ENCODE measurements around the gene PKN1.
"Not testable (repeated sequence)": the region's sequence is repeated elsewhere in the genome, so short reads cannot be mapped to it uniquely, and the experiment has no call there.

PKN1 gene

DNA sequence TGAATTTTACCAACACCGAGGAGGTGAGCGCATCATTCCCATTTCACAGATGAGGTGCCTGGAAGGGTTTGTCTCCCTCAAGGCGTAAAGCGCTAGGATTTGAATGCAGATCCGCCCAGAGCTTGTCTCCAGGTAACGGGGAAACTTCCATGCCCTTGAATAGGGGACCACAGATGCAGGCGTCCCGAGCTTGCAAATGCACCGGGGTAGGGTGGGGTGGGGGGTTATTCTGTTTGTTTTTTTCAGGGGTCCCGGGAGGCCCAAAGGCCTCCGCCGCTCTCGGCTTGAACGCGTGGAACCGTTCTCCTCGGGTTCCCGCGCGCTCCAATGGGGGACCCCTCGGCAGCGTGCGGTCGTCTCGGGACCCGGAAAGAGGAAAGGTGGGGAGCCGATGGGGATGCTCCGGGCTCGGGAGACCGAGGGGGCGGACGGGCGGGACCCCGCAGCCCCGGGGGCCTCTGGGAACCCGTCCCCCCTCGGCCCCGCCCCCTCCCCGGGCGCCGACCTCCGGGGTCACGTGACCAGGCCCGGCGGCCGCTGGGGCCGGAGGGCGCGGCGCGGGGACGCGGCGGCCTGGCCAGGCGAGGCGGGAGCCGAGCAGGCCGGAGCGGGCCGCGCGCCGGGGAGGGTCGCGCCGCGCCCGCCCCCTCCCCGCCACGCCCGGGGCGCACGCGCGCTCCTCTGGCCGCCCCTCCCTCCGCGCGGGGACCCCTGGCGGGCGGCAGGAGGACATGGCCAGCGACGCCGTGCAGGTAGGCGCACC is at the start of gene PKN1:
Gene PKN1, plus strand, starts transcription at position 516 of the 763 bp plus-strand sequence. Its CDS starts 216 bp downstream, at position 732.
- DNase-seq = peak; percentile 66

- DNase-seq = peak; percentile 64
Observed at GRCh38 chr19:14383661-14384555, 49.2 kb upstream of the PKN1 start.

DNA sequence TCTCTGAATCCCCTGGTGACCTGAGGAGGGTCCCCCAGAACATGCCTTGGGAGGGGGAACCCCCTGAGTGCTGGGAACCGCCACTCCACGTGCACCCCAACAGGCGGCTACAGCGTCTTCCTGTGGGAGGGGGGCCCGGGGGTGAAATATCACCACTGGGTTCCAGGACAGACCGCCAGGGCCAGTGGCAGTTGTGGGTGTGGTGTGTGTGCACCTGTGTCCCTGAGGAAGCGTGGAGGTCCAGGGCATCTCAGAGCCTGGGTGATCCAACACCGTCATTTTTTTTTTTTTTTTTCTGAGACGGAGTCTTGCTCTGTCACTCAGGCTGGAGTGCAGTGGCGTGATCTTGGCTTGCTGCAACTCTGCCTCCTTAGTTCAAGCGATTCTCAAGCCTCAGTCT is 47.6 kb upstream of the PKN1 start:
- DNase-seq = peak; percentile 39

- no peak for DNase-seq
Observed at GRCh38 chr19:14390548-14390947, 42.6 kb upstream of the PKN1 start.

- no peak for DNase-seq
Observed at GRCh38 chr19:14391156-14391821, 41.8 kb upstream of the PKN1 start.

- no peak for DNase-seq
Observed at GRCh38 chr19:14393329-14393728, 39.8 kb upstream of the PKN1 start.

DNA sequence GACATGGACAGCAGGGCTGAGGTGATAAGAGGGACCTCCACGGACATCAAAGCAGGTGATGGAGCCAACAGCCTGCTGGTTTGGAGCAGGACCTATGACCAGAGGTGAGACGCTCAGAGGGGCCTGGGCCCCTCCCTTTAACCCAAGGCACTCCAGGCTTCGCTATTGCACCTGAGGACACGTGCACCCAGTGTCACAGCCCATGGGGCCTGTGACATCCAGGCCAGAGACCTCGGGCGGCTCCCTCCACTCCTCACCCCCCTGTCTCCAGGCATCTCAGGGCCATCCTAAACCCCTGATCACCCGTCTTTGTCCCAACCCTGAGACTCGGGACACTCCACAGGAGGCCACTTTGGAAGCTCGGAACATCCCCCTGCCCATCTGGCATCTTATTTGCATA is 38.9 kb upstream of the PKN1 start:
- no peak for DNase-seq

GRCh38 chr19:14395262-14395661 is 37.8 kb upstream of the PKN1 start:
- DNase-seq = no peak

DNA sequence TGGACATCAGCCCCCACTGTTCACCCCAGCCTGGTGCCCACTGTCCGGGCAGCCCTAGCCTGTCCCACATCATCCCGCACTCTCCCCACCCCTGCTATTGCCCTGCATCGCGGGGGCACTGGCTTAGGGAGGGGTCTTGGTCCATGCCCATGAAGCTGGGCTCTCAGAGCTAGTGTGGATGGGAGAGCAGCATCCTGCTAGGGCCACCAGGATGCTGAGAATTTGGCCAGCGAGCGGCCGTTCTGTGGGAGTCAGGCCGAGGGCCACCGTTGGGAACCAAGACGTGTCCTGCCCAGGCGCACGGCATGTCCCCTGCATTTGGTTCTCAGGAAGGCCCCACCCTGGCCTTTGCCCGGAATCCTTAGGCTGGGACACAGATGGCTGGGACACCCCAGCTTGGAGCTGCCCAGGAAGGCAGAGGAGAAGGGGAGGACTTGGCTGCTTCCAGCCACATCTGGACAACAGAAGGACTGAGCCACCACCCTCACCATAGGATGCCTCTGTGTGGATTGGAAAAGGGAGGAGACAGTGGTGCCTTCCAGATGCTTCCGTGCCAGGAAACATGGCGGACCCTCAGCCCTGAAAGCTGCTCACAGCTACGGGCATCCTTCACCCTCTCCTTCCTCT is 37.3 kb upstream of the PKN1 start:
- DNase-seq = no peak

DNA sequence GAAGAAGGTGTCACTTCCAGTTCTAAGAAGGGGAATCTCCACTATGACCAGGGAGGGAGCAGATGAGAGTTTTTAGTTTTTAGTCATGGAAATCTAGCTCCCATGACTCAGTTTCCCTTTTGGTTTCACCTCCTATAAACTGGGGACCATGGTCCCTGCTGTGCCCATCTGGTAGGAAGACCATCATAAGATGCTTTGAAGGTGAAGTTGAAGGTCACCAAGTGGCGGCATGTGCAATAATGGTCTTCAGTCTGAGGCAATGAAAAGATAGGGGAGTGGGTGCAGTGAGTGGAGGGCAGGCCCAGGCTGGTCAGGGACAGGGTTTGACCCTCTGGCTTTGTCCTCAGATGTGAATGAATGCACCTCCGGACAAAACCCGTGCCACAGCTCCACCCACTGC is 36.4 kb upstream of the PKN1 start:
- DNase-seq = not testable (repeated sequence)

DNA sequence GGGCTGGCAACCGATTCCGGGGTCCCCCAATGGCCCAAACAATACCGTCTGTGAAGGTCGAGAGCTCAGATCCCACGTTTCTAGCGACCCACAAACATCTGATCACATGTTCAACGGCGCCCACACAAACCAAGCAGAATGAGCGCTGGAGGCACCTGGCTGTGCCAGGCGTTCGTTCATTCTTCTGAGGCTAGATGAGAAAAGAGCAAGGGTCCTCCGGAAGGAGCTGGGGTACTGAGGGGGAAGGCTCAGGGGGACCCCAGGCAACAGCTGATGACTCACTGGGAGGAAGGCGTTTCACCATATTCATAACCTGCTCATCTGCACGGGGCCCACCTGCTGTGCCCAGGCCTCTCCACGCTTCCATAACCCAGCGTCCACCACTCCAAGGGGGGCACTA is 35.9 kb upstream of the PKN1 start:
- DNase-seq = not testable (repeated sequence)

- DNase-seq = peak; percentile 57
Observed at GRCh38 chr19:14400951-14401431, 32.1 kb upstream of the PKN1 start.

- DNase-seq = no peak
Observed at GRCh38 chr19:14401468-14402195, 31.5 kb upstream of the PKN1 start.

DNA sequence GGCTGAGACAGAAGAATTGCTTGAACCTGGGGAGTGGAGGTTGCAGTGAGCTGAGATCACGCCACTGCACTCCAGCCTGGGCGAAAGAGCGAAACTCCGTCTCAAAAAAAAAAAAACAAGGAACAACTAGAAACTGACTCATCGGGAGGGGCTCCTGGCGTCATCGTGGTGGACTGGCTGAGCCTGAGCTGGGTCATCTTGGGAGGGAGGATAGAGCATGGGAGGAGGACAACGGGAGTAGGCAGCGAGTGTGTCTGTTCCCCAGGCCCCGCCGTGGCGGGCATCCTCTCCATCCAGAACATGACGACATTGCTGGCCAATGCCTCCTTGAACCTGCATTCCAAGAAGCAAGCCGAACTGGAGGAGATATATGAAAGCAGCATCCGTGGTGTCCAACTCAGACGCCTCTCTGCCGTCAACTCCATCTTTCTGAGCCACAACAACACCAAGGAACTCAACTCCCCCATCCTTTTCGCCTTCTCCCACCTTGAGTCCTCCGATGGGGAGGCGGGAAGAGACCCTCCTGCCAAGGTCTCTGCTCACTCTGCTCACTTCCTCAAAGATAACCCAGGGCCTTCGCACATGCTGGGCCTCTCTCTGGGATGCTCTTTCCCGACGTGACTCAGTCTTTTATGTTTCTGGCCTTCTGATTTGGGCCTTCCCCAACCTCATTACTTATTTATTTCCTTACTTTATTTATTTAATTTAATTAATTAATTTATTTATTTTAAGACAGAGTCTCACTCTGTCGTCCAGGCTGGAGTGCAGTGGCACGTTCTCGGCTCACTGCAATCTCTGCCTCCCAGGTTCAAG is 30.6 kb upstream of the PKN1 start:
- no peak for DNase-seq

DNA sequence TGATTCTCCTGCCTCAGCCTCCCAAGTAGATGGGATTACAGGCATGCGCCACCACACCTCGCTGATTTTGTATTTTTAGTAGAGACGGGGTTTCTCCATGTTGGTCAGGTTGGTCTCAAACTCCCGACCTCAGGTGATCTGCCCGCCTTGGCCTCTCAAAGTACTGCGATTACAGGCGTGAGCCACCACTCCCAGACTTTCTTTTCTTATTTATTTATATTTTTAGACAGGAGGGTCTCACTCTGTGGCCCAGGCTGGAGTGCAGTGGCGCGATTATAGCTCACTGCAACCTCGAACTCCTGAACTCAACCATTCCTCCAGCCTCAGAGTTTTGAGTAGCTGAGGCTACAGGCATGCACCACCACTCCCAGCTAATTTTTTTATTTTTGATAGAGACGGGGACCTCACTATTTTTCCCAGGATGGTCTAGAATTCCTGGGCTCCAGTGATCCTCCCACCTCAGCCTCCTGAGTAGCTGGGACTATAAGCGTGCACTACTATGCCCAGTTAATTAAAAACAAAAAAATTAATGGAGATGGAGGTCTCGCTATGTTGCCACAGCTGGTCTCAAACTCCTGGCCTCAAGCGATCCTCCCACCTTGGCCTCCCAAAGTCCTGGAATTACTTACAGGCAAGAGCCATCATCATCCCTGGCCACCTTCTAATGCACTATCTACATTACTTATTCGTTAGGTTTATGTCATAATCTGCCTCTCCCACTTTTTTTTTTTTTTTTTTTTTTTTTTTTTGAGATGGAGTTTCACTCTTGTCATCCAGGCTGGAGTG is 29.8 kb upstream of the PKN1 start:
- DNase-seq = not testable (repeated sequence)

DNA sequence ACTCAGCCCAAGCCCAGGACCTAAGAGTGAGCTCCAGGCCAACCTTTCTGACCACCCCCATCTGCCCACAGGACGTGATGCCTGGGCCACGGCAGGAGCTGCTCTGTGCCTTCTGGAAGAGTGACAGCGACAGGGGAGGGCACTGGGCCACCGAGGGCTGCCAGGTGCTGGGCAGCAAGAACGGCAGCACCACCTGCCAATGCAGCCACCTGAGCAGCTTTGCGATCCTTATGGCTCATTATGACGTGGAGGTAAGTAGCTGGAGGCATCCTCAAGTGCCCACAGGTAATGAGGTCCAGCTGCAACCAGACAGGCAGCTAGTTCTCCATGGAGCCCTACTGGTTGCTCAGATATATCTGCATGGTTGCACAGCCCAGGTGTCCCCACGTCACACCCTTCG is 28.8 kb upstream of the PKN1 start:
- DNase-seq = no peak

DNA sequence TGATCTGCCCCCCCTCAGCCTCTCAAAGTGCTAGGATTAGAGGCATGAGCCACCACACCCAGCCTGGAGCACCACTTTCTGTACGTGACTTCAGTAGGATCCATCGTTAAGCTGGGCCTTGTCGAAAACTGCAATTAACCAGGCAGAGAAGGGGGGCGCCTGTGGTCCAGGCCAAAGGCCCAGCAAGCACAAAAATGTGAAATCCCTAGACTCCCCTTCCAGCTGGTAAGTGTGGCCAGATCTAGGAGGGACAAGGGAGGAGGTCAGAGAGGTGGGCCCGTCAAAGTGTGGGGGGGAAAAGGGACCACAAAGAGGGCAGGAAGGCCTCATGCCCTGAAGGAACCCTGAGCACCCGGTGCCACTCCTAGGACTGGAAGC is 27.7 kb upstream of the PKN1 start:
- DNase-seq = no peak

DNA sequence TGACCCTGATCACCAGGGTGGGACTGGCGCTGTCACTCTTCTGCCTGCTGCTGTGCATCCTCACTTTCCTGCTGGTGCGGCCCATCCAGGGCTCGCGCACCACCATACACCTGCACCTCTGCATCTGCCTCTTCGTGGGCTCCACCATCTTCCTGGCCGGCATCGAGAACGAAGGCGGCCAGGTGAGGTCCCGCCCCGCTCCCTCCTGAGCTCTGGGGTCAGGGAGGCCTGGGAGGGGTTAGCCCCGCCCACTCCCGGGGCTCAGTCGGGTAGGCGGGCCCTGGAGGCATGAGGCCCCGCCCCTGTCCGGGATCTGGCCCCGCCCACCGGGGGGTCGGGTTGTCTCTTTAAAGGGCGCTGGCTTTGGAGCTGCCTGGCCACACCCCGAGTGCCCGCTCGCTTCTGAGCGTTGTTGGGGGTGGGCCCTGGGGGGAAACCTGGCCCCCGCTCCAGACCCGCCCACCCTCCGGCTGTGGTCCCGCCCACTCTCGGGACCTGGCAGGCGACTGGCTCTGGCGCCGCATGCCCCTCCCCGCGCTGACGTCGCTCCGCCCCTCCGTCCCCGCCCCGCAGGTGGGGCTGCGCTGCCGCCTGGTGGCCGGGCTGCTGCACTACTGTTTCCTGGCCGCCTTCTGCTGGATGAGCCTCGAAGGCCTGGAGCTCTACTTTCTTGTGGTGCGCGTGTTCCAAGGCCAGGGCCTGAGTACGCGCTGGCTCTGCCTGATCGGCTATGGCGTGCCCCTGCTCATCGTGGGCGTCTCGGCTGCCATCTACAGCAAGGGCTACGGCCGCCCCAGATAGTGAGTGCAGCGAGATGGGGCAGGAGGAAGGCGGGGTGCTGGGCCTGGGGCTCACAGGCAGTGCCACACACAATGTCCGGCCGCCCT is 27.1 kb upstream of the PKN1 start:
- DNase-seq = peak; percentile 89
